Nephron (organoid): Measurements from ENCODE around the gene KANK4.
A peak's percentile ranks its signal among the peaks of the same experiment; 100 is the strongest.

Experiments
- H3K27ac Mint-ChIP-seq, 3 experiments: 2 replicates each; pipeline ENCODE4 v1.8.0; 2020; ENCODE audit warnings: mixed read lengths in 3 of 3, mild to moderate bottlenecking in 2 of 3, moderate library complexity in 1 of 3
- H3K27me3 Mint-ChIP-seq: 2 replicates; pipeline ENCODE4 v1.8.0; 2021; ENCODE audit warnings: low read depth, mild to moderate bottlenecking, moderate library complexity, mixed read lengths
- H3K36me3 Mint-ChIP-seq: 2 replicates; pipeline ENCODE4 v1.8.0; 2020; ENCODE audit warnings: low read depth, mixed read lengths
- H3K4me1 Mint-ChIP-seq: 2 replicates; pipeline ENCODE4 v1.8.0; 2020; ENCODE audit warnings: mixed read lengths
- H3K4me3 Mint-ChIP-seq, 3 experiments: 2 replicates each; pipeline ENCODE4 v1.8.0; 2020; ENCODE audit warnings: mild to moderate bottlenecking in 3 of 3, mixed read lengths in 3 of 3, moderate library complexity in 2 of 3
- H3K9me3 Mint-ChIP-seq: 2 replicates; pipeline ENCODE4 v1.8.0; 2020; ENCODE audit warnings: mixed read lengths
- CTCF ChIP-seq, 3 experiments: fragments of 200-600 bp; sonication (generic); IDR thresholded peaks; one replicate each; pipeline ENCODE4 v1.5.0; 2021; ENCODE audit warnings: antibody characterized with exemption in 3 of 3; ENCODE audit not compliant: unreplicated experiment in 3 of 3

KANK4 gene

GRCh38 chr1:62362061-62362917 lies 43.1 kb upstream of the KANK4 start:
- Mint-ChIP-seq H3K4me3 (no peak overlapping the region), H3K9me3 (peaks cover 6% of the 10 kb centered on the region), H3K27ac (peak overlapping the region in 2 of 3 experiments; percentile 41 to 58), H3K27me3 (peaks cover 5% of the 10 kb centered on the region), H3K4me1 (peaks cover 18% of the 10 kb centered on the region), H3K36me3 (no peaks in the 10 kb centered on the region)
- no peak for TF ChIP-seq CTCF (IDR thresholded peaks at IDR 0.05; ENCODE audit: unreplicated experiment in 3 of 3)

- Mint-ChIP-seq H3K27ac (no peak overlapping the region), H3K4me1 (peaks cover 18% of the 10 kb centered on the region)
Observed at GRCh38 chr1:62361431-62361830, 42.2 kb upstream of the KANK4 start.

GRCh38 chr1:62358665-62359373 lies 39.6 kb upstream of the KANK4 start:
- H3K36me3 Mint-ChIP-seq: no peaks in the 10 kb centered on the region
- H3K4me1 Mint-ChIP-seq: peaks cover 23% of the 10 kb centered on the region
- no peak overlapping the region for H3K4me3 Mint-ChIP-seq
- H3K27ac Mint-ChIP-seq: peak overlapping the region in 1 of 3 experiments; percentile 30
- H3K9me3 Mint-ChIP-seq: no peaks in the 10 kb centered on the region
- peaks cover 5% of the 10 kb centered on the region for H3K27me3 Mint-ChIP-seq
- no peak for TF ChIP-seq CTCF (IDR thresholded peaks at IDR 0.05; ENCODE audit: unreplicated experiment in 3 of 3)

More at GRCh38 chr1:62361431-62361830, 42.2 kb upstream of the KANK4 start:
- peaks cover 3% of the 10 kb centered on the region for H3K9me3 Mint-ChIP-seq
- no peak overlapping the region for H3K4me3 Mint-ChIP-seq
- H3K27me3 Mint-ChIP-seq: peaks cover 5% of the 10 kb centered on the region
- H3K36me3 Mint-ChIP-seq: no peaks in the 10 kb centered on the region
- no peak for TF ChIP-seq CTCF (IDR thresholded peaks at IDR 0.05; ENCODE audit: unreplicated experiment in 3 of 3)

GRCh38 chr1:62357916-62358315 lies 38.7 kb upstream of the KANK4 start:
- no peak for TF ChIP-seq CTCF (IDR thresholded peaks at IDR 0.05; ENCODE audit: unreplicated experiment in 3 of 3)
- H3K36me3 Mint-ChIP-seq: no peaks in the 10 kb centered on the region
- H3K9me3 Mint-ChIP-seq: no peaks in the 10 kb centered on the region
- H3K27ac Mint-ChIP-seq: no peak overlapping the region
- H3K4me3 Mint-ChIP-seq: no peak overlapping the region
- H3K27me3 Mint-ChIP-seq: peaks cover 11% of the 10 kb centered on the region
- peaks cover 30% of the 10 kb centered on the region for H3K4me1 Mint-ChIP-seq

GRCh38 chr1:62356257-62356835 lies 37.1 kb upstream of the KANK4 start:
- Mint-ChIP-seq H3K4me3 (no peak overlapping the region), H3K27ac (no peak overlapping the region)
- no peak for TF ChIP-seq CTCF (IDR thresholded peaks at IDR 0.05; ENCODE audit: unreplicated experiment in 3 of 3)

More at GRCh38 chr1:62356257-62356835, 37.1 kb upstream of the KANK4 start:
- Mint-ChIP-seq H3K4me1 (peaks cover 23% of the 10 kb centered on the region), H3K27me3 (peaks cover 15% of the 10 kb centered on the region), H3K36me3 (no peaks in the 10 kb centered on the region), H3K9me3 (no peaks in the 10 kb centered on the region)
